Neutrophil (primary cell): ENCODE measurements around the gene CDK5RAP2.
"Not testable (repeated sequence)": the region's sequence is repeated elsewhere in the genome, so short reads cannot be mapped to it uniquely, and the experiment has no call there.

Experiments used
- H3K27ac ChIP-seq: fragments of 200-600 bp; sonication (generic); 2 replicates; pipeline ENCODE4 v1.5.1; 2016; ENCODE audit warnings: mild to moderate bottlenecking, moderate library complexity
- H3K27me3 ChIP-seq: fragments of 200-600 bp; sonication (generic); 2 replicates; pipeline ENCODE4 v1.6.0; 2016; ENCODE audit warnings: mild to moderate bottlenecking
- H3K36me3 ChIP-seq: fragments of 200-600 bp; sonication (generic); 2 replicates; pipeline ENCODE4 v1.5.1; 2017
- H3K4me1 ChIP-seq, 2 experiments: fragments of 200-600 bp in 1 of 2; sonication (generic) in 1 of 2; 1 replicate in 1 of 2; 2 replicates in 1 of 2; pipeline versions ENCODE4 v1.5.1 to v1.6.1; 2013 to 2016; ENCODE audit warnings: low read depth in 1 of 2, low read length in 1 of 2, mild to moderate bottlenecking in 1 of 2, moderate library complexity in 1 of 2; ENCODE audit not compliant: control insufficient read depth in 1 of 2, insufficient read depth in 1 of 2
- H3K4me3 ChIP-seq, 2 experiments: fragments of 200-600 bp in 1 of 2; sonication (generic) in 1 of 2; 1 replicate in 1 of 2; 2 replicates in 1 of 2; pipeline ENCODE4 v1.5.1; 2013 to 2016; ENCODE audit warnings: low read depth in 1 of 2, low read length in 1 of 2, mild to moderate bottlenecking in 1 of 2, moderate library complexity in 1 of 2
- H3K9me3 ChIP-seq: fragments of 200-600 bp; sonication (generic); 2 replicates; pipeline ENCODE4 v1.5.1; 2016
- TF ChIP-seq, protein P1 (sequence below): fragments of 200-600 bp; sonication (generic); IDR thresholded peaks from 2 replicates; pipeline ENCODE4 v1.5.1; 2016; ENCODE audit warnings: antibody characterized with exemption

Gene CDK5RAP2

DNA sequence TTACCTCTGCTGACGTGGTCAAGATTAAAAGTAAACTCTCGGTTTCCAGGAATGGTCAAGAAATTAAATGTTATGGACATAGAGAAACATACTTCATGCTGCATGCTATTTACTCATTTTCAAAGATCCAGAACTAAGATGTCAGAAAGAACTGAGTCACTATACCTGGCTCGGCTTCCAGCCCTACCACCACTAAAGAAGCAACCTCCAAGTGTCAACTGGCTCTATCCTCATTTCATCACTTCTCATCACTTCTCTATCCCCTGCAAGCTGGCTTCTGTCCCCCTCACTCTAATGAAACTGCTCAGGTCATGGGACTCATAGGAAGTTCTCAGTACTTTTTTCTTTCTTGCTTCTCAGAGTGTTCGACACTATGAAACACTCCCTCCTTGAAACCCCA is 116.2 kb downstream of the CDK5RAP2 start:
- Histone ChIP-seq H3K36me3 (peaks cover 5% of the 10 kb centered on the region), H3K27ac (no peak overlapping the region), H3K4me1 (peaks cover 11 to 26% of the 10 kb centered on the region in 2 experiments), H3K9me3 (no peaks in the 10 kb centered on the region), H3K4me3 (no peak overlapping the region), H3K27me3 (no peaks in the 10 kb centered on the region)
- TF ChIP-seq, protein P1, sequence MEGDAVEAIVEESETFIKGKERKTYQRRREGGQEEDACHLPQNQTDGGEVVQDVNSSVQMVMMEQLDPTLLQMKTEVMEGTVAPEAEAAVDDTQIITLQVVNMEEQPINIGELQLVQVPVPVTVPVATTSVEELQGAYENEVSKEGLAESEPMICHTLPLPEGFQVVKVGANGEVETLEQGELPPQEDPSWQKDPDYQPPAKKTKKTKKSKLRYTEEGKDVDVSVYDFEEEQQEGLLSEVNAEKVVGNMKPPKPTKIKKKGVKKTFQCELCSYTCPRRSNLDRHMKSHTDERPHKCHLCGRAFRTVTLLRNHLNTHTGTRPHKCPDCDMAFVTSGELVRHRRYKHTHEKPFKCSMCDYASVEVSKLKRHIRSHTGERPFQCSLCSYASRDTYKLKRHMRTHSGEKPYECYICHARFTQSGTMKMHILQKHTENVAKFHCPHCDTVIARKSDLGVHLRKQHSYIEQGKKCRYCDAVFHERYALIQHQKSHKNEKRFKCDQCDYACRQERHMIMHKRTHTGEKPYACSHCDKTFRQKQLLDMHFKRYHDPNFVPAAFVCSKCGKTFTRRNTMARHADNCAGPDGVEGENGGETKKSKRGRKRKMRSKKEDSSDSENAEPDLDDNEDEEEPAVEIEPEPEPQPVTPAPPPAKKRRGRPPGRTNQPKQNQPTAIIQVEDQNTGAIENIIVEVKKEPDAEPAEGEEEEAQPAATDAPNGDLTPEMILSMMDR: no peak

DNA sequence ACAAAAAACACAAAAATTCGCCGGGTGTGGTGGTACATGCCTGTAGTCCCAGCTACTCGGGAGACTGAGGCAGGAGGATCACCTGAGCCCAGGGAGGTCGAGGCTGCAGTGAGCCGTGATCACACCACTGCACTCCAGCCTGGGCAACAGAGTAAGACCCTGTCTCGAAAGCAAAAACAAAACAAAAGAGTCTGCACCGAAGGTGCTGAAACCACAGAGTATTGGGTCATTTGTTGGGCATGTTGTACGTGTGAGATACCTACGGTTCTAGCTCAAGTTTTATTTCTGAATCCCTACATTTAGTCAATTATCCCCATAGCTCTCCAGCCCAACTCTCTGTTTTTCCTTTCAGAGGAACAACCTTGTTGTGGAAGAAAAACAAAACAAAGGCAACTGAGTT is 118.3 kb downstream of the CDK5RAP2 start:
- peaks cover 11 to 23% of the 10 kb centered on the region in 2 experiments for H3K4me1 ChIP-seq
- H3K4me3 ChIP-seq, H3K27ac ChIP-seq, H3K27me3 ChIP-seq, H3K9me3 ChIP-seq: not testable (repeated sequence)
- peaks cover 24% of the 10 kb centered on the region for H3K36me3 ChIP-seq

DNA sequence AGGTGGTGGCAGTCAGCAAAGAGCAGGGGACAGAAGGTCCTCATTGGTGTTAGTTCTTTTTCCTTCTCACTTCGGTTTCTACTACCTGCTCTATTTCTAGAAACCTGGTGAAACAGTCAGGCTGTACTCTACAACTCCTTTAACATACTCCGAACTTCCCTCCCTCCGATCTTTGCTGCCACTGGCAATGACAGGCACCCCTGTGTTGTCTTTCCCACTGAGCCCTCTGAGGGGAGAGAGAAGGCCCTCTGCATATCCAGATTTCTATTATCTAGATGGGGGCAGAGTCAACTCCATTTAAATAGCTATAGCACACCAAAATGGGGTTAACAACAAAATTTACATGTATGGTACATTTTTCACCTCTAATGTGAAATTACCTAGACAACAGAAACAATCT is 123.7 kb downstream of the CDK5RAP2 start:
- Histone ChIP-seq H3K4me3 (no peak overlapping the region), H3K27me3 (no peaks in the 10 kb centered on the region), H3K9me3 (no peaks in the 10 kb centered on the region), H3K27ac (no peak overlapping the region), H3K36me3 (peaks cover 54% of the 10 kb centered on the region), H3K4me1 (no peaks in the 10 kb centered on the region)
- TF ChIP-seq, protein P1: no peak

DNA sequence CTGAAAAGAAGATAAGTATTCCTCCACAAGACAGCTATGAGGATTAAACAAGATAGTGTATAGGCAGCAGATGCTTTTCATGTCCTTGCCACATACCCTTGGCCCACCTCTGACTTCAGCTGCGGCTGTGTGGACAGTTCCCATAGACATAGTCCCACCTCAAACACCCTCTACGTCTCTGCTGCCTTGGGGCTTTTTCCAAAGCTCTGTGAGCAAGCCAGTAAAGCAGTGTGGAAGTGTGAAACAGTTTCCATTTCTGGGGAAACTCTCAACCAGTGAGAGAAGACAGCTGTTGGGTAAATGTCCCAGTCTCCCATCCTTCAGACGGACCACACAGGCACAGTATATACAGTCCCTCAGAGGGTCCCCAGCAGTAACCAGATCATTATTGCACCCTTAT is 125.5 kb downstream of the CDK5RAP2 start:
- no peaks in the 10 kb centered on the region for H3K9me3 ChIP-seq
- H3K27ac ChIP-seq: no peak overlapping the region
- TF ChIP-seq, protein P1: no peak
- H3K27me3 ChIP-seq: no peaks in the 10 kb centered on the region
- peaks cover 56% of the 10 kb centered on the region for H3K36me3 ChIP-seq
- H3K4me3 ChIP-seq: no peak overlapping the region
- H3K4me1 ChIP-seq: no peaks in the 10 kb centered on the region

DNA sequence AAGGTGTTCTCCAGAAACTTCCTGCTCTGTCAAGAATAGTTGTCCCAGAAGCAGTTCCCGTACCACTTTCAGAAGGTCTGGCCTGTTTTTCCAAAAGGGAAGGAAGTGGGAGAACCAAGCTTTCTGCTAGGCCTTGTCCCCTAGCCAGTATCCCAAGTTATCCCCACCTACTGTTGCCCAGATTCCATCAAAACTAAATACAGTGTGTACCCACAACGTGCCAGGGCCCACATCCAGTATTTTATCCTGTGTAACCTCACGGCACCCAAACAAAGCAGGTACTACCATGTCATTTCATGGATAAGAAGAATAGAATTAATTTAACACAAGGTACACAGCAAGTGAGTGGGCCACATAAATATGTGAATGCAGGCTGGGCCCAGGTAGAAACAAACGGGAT is 126.2 kb downstream of the CDK5RAP2 start:
- Histone ChIP-seq H3K9me3 (no peaks in the 10 kb centered on the region), H3K4me1 (no peaks in the 10 kb centered on the region), H3K27me3 (no peaks in the 10 kb centered on the region), H3K36me3 (peaks cover 56% of the 10 kb centered on the region), H3K4me3 (no peak overlapping the region), H3K27ac (no peak overlapping the region)
- TF ChIP-seq, protein P1: no peak

DNA sequence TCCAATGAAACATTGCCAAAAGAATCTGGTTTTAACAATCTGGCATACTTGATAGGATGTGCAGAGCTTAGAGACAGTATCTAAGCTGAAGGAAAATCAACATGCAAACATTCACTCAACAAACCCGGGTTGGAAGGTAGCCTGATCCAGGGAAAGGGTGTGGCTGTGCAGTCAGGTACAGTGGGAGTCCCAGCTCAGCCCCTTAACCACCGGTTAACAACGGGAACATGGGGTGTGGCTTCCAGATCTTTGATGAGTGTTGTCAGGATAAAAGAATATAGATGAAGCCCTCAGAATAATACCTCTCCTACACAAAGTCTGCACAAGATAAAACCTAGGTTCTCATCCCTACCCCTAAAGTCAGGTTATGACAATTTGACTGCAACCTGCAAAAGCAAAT is 127.3 kb downstream of the CDK5RAP2 start:
- Histone ChIP-seq H3K9me3 (no peaks in the 10 kb centered on the region), H3K4me1 (no peaks in the 10 kb centered on the region), H3K27me3 (no peaks in the 10 kb centered on the region), H3K4me3 (no peak overlapping the region), H3K27ac (no peak overlapping the region), H3K36me3 (peaks cover 53% of the 10 kb centered on the region)
- TF ChIP-seq, protein P1: no peak
